Measurements from ENCODE around the gene VGLL3.

The VGLL3 gene

GRCh38 chr3:87002346-87002745 is 11.4 kb upstream of the VGLL3 start:
- H3K27ac ChIP-seq (ENCODE audit: low read depth, low read length), result no peak overlapping the region
- no peaks in the 10 kb centered on the region for H4K20me1 ChIP-seq (ENCODE audit: control insufficient read depth, insufficient read depth, low read depth, low read length)
- no peaks in the 10 kb centered on the region for H3K9me2 ChIP-seq (replicated peaks; ENCODE audit: control insufficient read depth, low read length)
- no peaks in the 10 kb centered on the region for H3K36me3 ChIP-seq (ENCODE audit: control insufficient read depth, low read length)
- TF ChIP-seq CTCF (IDR thresholded peaks at IDR 0.05; ENCODE audit: low read depth, low read length, poor library complexity, severe bottlenecking) (no peak), EZH2phosphoT487 (IDR thresholded peaks at IDR 0.05; ENCODE audit: borderline replicate concordance, low read length) (no peak)
- no peak overlapping the region for H3K4me2 ChIP-seq (ENCODE audit: low read length)
- no peaks in the 10 kb centered on the region for H3K79me2 ChIP-seq (ENCODE audit: control insufficient read depth, low read length)
- no peaks in the 10 kb centered on the region for H3K27me3 ChIP-seq (ENCODE audit: control insufficient read depth, low read length)
- no peaks in the 10 kb centered on the region for H3K4me1 ChIP-seq (ENCODE audit: control insufficient read depth, low read length)
- H3K4me3 ChIP-seq (ENCODE audit: low read length), result no peak overlapping the region
- H3F3A ChIP-seq (ENCODE audit: control insufficient read depth, insufficient read depth), result no peaks in the 10 kb centered on the region
- no peaks in the 10 kb centered on the region for H3K9me3 ChIP-seq (ENCODE audit: control insufficient read depth, insufficient read depth, low read length)

GRCh38 chr3:87001473-87002098 is 10.6 kb upstream of the VGLL3 start:
- H3K4me2 ChIP-seq (ENCODE audit: low read length), result no peak overlapping the region
- H3K36me3 ChIP-seq (ENCODE audit: control insufficient read depth, low read length), result no peaks in the 10 kb centered on the region
- H3K27ac ChIP-seq (ENCODE audit: low read depth, low read length), result no peak overlapping the region
- no peaks in the 10 kb centered on the region for H3K27me3 ChIP-seq (ENCODE audit: control insufficient read depth, low read length)
- no peaks in the 10 kb centered on the region for H3K4me1 ChIP-seq (ENCODE audit: control insufficient read depth, low read length)
- H3K4me3 ChIP-seq (ENCODE audit: low read length), result no peak overlapping the region
- H3K79me2 ChIP-seq (ENCODE audit: control insufficient read depth, low read length), result no peaks in the 10 kb centered on the region
- H4K20me1 ChIP-seq (ENCODE audit: control insufficient read depth, insufficient read depth, low read depth, low read length), result no peaks in the 10 kb centered on the region
- TF ChIP-seq EZH2phosphoT487 (IDR thresholded peaks at IDR 0.05; ENCODE audit: borderline replicate concordance, low read length) (no peak), CTCF (IDR thresholded peaks at IDR 0.05; ENCODE audit: low read depth, low read length, poor library complexity, severe bottlenecking) (no peak)
- H3F3A ChIP-seq (ENCODE audit: control insufficient read depth, insufficient read depth), result no peaks in the 10 kb centered on the region
- H3K9me2 ChIP-seq (replicated peaks; ENCODE audit: control insufficient read depth, low read length), result no peaks in the 10 kb centered on the region
- no peaks in the 10 kb centered on the region for H3K9me3 ChIP-seq (ENCODE audit: control insufficient read depth, insufficient read depth, low read length)

- Histone ChIP-seq H3F3A (ENCODE audit: control insufficient read depth, insufficient read depth) (no peaks in the 10 kb centered on the region), H3K79me2 (ENCODE audit: control insufficient read depth, low read length) (no peaks in the 10 kb centered on the region), H3K27me3 (ENCODE audit: control insufficient read depth, low read length) (no peaks in the 10 kb centered on the region), H3K4me2 (ENCODE audit: low read length) (no peak overlapping the region), H3K4me1 (ENCODE audit: control insufficient read depth, low read length) (no peaks in the 10 kb centered on the region), H3K9me2 (replicated peaks; ENCODE audit: control insufficient read depth, low read length) (no peaks in the 10 kb centered on the region), H3K9me3 (ENCODE audit: control insufficient read depth, insufficient read depth, low read length) (no peaks in the 10 kb centered on the region), H3K36me3 (ENCODE audit: control insufficient read depth, low read length) (no peaks in the 10 kb centered on the region), H4K20me1 (ENCODE audit: control insufficient read depth, insufficient read depth, low read depth, low read length) (no peaks in the 10 kb centered on the region), H3K27ac (ENCODE audit: low read depth, low read length) (no peak overlapping the region), H3K4me3 (ENCODE audit: low read length) (no peak overlapping the region)
- TF ChIP-seq CTCF (IDR thresholded peaks at IDR 0.05; ENCODE audit: low read depth, low read length, poor library complexity, severe bottlenecking), result no peak
- no peak for TF ChIP-seq EZH2phosphoT487 (IDR thresholded peaks at IDR 0.05; ENCODE audit: borderline replicate concordance, low read length)
Measured at GRCh38 chr3:87000940-87001339, 10.0 kb upstream of the VGLL3 start.
